HG03196 (cell line): ENCODE results near the gene PTPN14.

Source experiments
- ATAC-seq: cut with Tn5 transposase; IDR thresholded peaks from one replicate; pipeline ENCODE4 v1.9.1; 2021; ENCODE audit not compliant: unreplicated experiment

Gene PTPN14

DNA sequence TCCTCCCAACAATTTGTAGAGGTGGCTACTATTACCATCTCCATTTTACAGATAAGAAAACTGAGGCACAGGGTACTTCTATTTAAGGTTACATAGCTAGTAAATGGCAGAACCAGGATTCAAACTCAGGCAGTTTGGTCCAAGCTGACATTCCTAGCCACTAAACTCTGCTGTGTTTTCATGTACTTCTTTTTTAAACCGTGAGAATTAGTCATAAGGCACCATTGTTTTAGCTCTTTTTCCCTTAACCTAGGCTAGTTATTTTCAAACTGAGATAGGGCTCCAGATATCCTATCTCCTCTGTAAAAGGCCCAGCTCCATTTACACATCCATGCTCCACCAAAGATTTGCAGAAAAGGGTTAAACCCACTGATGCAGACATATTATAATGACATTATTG is 92.9 kb downstream of the PTPN14 start:
- ATAC-seq, result no peak

DNA sequence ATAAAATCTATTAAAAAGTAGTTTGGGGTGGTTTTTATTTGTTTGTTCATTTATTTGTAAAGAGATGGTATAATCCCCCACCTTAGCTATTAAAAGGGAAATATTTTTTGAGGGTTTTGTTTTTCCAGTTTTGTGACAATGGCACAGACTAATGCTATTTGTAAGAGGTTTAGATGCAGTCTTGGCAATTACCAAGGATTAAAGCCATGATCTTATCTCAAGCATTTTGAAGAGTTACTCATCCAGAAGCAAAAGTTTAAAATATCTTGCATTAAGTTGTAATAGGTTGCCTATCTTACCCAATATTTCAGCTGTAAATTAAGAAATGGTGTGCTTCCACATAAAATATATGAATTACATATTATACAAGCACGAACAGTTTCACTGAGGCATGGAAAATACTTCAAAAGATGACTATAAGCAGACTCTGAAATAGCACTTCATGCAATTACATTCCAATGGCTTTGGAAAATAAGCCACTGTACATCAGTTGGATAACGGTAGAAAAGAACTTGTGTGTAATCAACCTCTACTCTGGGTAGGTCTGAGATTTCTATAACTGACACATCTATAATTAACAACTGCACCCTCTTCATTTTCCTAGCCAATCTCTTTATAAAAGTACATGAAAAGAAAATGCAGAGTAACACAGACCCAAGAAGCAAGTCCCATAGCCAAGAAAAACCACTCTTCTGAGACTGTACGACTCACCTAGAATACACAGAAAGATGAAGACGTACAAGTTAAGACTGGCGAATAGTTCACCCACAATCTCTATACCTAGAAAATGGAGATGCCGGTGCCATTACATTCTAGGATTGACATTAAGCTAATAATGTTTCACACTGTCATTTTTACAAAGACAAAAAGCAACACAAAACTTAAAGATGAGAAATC is 95.2 kb downstream of the PTPN14 start:
- ATAC-seq, result no peak

DNA sequence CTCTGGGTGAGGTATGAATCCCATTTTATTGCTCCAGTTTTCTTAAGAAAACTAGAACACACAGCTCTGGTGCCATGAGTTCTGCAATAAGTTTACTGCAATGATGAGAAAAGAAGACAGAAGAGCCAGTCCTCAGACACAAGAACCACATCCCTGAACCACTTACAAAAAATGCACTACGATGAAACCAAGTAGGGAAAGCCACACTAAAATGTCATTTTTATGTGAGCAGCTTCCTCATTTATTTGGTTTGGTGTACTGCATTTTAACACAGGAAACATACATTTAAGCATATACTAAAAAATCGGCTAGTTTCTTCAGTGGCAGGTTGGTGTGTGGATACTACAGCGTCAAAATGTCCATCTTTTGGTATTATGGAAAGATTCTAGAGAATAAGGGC is 95.9 kb downstream of the PTPN14 start:
- no peak for ATAC-seq

DNA sequence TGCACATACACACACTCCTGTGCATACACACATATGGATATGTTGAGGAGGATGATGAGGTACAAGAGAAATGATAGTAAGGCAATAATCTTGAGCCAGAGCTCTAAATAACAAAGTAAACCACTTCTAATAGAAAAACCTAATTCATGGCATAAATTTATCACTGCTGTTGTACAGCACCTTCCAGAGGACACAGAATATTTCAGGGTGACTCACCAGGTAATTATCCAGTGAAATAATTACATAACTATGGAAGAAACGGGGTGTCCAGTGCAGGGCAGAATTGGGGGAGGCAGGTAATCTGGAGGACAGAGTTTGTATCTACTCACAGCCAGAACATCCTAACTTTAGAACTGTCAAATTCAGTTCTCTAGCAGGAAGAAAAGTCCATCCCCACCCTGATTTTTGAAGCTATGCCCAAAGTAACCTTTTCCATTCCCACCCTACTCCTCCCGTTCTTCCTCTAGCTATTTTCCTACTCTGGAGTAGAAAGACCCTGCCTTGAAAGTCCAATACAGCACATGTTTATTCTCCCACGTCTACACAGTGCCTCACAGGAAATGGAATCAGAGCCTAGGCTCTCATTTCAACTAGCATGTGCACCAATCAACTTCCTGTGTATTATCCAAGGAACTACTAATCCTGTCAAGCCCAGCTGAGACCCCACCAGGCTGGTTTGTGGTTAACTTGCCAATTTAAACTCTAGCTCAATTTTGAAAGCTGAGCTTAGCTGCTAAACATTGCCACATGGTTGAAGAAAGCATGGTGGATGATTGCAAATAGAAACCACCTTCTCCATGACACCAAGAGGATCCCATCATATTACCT is 96.6 kb downstream of the PTPN14 start:
- no peak for ATAC-seq

DNA sequence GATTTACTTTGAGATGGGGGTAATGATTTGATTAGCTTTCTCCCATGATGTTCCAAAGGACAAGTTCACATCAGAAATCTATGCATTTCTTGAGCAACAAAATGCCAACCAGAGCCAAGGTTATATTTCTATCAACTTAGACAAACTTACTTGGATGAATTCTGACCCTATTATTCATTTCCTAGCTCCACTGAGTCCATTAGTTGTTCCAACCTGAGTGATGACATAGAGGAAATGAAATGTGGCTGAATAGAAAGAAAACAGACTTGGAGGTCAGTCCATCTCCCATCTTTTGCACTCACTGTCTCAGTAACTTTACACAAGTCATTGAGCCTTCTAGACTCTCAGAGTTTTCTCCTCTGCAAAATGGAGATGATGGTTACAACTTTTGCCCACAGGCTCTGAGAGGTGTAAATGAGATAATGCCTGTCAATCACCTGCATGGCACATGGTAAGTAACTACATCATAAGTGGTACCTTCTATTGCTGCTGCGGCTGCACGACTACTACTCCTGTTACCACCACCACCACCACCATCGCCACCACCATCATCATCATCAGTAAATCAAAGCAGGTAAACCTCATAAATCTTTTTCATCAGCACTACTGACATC is 98.2 kb downstream of the PTPN14 start:
- ATAC-seq, result no peak

DNA sequence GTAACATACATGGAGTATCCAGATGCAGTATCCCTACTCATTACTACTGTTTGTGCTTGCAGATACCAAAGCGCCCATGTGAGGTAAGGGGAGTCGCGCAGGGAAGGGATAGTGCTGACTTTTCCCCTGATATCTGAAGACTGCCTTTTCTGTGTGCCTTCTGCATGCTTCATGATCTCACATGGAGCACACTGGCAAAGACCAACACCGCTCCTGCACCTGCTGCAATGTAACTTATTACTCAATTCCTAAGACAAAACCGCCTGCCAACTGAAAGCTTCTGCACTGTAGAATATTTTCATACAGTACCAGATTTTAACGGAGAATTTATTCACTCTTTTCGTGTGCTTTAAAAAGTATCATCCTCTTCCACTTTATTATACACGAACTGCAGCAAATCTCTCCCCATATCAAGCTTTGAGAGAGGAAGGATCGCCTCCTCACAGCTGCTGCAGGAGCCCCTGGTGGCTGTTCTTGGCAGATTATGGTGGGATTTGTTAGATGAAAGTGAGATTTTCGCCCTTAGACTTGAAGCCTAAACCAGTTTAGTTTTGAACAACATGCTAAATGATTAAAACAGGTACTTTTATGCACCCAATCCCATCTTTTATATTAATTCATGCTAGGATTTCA is 99.1 kb downstream of the PTPN14 start:
- ATAC-seq, result no peak

DNA sequence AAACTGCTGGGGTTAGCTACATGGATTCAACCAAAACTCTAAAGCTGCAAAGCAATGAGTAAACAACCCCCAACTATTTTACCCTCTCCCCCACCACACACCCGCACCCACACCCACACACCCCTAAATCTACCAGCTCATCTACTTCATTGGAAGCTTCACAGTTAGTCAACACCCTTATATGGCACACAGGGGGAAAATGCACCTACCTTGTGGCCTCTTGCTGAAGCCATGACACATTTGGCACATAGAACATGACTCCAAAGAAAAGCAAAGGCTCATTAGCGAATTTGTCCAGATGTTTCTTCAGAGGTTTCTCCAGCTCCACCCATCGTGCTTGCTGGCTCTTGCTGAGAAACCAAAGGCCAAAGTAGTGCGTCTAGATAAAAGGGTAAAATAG is 99.8 kb downstream of the PTPN14 start:
- no peak for ATAC-seq

DNA sequence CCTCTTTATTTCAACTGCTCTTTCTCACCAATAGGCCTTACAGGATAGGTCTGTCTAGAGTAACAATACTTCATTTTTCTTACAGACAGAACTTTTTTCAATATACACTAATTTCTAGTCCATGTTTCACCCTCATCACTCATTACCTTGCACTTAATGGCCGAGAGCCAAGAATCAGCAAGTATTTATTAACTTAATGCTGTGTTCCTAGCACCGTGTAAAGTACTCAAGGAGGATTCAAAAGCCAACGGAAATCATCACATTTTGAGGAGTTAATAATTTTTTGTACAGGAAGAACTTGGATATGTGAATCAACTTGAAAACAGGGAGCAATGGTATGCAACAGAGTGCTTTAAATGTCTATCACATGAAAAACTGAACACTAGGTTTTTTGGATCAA is 102.0 kb downstream of the PTPN14 start:
- no peak for ATAC-seq

DNA sequence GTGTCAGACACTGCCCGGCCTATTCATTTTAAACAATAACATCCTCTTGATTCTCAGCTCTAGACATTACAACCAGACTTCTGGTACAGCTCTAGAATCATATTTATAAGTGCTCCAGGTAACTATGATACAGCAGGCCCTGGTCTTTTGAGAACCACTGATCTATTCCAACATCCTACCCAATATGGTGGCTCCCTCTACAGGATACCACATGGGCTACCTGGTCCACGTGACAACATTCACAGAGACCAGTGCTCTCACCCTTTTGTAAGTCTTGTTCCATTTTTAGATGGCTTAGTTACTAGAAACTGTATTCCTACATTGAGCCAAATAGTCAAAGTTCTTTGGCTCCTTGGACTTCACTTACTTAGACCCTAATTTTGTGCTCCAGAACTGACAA is 102.9 kb downstream of the PTPN14 start:
- ATAC-seq, result no peak

DNA sequence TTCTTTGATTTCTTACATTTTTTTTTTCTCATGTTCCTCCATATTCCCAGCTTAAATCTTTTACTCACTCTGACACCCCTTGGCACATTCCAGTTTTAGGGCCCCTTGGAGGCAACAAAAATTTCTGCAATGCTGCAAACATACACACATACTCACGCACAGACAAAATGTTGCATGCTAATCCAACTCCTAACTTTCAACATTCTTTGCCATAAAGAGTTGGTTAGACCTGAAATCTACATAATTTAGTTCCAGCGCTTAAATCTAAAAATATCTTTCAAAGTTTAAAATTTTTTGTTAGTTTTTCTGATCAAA is 103.9 kb downstream of the PTPN14 start:
- ATAC-seq, result no peak

DNA sequence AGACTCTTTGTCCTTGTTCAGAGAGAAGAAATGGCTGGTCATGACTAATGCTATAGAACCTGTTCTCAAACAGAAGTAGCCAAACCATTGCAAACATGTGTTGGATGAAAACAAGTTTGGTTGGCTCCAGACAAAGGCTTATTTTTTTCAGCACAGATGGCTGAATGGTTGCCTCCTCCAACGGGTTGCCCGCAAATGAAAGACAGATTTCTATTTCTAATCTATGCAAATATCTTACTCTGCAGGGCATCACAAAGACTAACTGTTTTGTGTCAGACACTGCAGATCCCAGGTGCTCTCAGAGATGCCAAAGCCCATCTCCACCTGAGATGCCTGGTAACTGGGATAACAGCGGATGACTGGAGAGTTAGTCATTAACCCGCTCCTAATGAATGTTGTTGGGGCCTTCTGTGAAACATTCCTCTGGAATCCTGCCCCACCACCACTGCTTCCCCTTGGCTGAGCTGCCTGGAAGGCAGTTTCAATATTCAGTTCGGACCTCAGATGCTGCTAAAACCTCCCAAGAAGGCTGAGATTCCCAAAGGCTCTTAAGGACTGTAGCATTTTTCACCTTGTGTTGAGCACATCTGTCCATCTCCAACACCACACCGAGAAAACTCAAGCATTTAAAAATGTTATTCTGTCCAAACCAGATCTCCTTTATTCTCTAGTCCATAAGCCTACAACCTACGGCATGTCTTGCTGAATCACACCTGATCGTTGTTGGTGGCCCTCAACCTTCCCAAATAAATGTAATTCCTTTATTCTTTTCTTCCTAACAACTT is 104.4 kb downstream of the PTPN14 start:
- ATAC-seq, result peak; percentile 63

DNA sequence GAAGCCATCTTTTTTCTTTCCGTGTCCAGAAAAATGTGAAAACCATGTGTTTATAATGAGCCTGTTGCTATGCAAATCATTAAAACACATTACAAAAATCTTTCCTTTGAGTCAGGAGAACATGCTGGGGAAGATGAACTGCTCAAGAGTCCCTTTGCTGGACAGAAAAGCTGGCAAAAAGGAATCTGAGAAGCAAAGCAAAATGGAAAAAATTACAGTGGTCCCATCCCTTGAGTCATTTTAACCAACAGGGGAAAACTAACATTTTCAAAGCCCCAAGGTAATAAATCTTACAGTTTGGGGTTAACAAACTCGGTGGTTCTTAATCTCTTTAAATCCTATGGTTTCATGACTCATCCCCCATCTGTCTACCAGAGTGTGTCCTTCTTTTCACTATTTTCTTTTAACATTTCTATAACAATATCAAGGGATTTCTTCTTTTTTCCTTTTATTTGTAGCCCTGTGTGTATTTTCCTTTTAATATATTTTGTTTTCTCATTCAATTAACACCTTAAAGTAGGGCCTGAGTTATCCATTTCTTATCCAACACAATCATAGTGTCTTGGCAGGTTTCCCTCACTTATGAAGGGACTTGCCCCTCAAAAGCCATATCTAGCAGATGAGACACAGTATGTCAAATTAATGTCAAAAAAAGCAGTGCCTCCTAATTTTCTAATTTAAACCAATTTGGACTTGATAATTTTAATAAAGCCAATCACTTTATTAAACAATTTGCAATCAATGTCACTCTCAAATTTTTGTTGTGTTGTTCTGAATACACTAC is 105.4 kb downstream of the PTPN14 start:
- ATAC-seq, result no peak

DNA sequence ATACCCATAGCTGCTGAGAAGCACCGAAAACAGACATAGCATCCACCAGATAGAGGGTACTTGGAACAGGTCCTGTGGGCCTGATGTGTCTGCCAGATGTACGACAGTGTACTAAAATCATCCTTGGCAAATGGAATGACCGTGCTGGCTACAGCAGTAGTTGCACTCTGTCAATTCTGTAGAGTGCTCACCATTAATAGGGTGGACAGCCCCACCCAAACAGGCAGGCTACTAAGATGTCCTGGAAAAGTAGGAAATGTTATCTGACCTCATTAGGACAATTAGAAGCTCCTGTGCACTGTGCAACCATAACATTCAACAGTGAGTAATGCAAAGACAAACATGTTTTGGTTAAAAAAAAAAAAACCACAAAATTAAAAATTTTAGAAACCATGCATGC is 106.2 kb downstream of the PTPN14 start:
- no peak for ATAC-seq

DNA sequence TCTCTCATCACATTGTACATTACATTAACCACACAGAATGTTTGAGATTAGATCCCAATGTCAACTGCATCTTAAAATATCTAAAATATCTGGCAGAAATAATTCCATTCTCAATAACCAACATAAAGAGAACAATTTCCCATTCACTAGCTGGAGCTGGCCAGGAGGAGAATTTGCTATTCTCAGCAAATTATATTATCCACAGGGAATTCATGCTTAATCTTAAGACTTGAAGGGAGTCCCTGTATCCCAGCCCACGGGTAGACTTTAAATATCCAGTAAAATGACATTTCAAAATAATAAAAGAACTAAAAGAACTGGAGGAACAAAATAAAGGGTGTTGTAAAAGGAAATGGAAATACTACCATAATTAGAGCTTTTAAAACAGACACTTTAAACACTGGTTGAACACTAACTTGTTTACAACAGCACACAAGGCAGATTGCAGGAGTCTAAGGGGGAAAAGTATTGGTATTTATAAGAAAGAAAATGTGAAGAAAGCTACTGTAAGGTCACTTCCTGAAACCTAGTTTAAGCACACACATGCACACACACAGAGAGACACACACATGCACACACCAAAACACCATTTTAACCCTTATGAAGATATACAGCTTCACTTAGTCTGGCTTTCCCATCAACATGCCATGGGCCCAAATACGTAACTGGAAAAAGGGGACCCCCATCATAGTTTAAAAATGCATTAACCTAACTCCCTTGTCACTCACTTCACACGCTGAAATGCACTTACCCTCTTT is 107.0 kb downstream of the PTPN14 start:
- ATAC-seq, result no peak

DNA sequence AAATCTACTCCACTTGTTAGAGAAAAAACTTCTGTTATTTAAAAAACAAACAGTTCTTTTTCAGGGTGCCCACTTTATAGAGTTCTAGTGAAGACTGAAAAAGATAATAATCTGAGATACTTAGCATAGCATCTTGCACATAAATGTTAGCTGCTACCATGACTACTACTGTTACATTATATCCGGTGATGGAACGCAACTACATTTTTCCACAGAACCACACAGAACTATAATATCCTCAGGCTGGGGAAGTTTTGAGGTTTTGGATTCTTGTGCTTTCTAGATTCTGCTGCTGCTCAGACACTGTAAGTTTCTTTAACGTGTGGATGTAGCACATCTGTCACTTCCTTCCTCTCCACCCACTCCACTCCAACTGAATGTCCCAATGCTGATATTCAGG is 110.3 kb downstream of the PTPN14 start:
- ATAC-seq, result no peak

DNA sequence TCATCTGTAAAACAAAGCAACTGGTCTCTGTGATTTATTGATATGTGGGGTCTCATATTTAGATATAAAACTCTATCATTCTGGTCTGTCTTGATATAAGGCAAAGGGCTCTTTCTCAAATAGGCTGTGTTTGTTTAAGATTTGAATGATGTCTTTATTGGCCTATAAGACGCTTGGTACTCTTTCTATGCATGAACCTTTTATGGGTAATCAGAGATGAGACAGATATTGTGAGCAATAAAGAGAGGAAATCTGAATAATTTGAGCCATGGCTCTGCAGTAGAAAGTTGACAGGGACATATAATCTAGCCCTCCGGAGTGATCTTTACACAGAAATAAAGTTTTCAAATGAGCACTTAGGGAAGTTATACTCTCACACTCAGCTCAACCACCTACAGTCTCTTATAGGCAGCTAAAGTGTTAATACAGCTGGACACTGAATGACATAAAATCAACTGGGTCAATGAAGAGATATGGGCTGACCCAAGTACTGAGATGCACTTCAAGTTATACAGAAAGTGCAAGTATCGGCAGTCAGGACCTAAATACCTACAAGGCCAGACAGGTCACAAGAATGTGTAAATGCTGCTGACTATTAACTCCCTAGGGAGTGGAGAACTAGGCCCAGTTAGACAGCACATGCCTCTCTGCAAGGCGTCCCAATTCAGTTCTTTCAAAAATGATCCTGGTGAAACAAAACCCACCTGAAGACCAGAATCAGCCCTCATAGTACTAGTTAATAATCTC is 111.0 kb downstream of the PTPN14 start:
- no peak for ATAC-seq

DNA sequence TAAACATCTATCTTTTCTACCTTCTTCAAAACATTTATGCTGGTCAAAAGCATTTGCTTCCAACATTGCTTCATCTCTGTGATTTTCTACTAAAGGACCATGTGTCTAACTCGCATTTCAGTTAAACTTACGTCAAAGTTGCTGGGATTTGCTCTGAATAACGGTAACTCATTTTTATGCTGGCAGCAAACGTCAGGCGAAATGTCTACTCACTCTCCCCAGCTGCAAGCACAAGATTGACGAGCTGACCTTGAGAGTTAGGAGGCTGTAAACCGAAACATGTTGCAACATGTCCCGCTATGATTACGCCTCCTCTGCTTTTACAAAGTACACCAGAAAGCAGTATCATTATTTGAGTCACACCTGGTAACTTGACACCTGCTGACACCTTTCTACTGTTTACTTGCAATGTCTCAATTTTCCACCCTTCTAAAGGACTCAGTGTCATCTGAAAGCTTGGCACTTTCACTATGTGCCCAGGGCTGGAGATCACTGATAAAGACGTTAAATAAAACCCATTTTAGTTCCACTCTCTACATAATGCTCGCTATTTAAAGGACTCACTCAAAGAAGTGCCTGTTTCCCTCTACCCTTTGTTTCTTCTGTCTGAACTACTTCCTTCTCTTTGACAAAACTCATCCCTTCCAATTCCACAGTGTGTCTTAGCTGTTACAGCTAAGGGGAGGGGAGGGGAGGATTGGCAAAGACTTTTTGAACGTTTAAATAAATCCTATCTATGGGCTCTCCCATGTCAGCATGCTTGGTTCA is 111.9 kb downstream of the PTPN14 start:
- peak; percentile 84 for ATAC-seq

DNA sequence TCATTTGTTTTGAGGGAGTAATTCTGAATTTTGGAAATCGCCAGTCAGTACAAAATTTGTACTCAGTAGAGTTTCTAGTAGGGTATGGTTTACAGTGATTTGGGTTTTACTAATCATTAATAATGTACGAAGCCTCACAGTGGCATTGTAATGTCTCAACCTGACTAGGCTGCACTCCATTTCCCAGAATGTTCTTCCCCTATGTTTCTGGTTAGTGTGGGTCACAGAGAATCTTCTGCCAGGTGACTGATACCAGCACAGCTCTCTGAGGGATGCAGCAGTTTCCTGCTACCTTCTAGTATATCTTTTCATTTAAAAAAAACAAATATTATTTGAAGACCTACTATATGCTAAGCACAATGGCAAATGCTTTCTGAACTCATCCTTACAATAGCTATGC is 112.9 kb downstream of the PTPN14 start:
- peak; percentile 43 for ATAC-seq
